Gastrocnemius medialis (tissue), 4 donors: Measurements from ENCODE around the gene SF3B3. TPM values are rescaled to one million over a fixed set of nuclear protein-coding genes. Genes with fewer than 3 reads are reported as not detected.

Experiments
- ATAC-seq, 2 donors: fragments of 150-250 bp; one replicate each; pipeline ENCODE4 v1.9.1; 2016
- DNase-seq, 2 donors: peaks; one replicate each; pipeline ENCODE4 v3.0.0-alpha.2; 2019
- H3K27ac ChIP-seq, 4 donors: fragments of 200-600 bp; sonication (generic); 1 replicate in 1 of 4; 2 replicates in 3 of 4; pipeline ENCODE4 v1.5.1; 2016 to 2018; ENCODE audit warnings: mild to moderate bottlenecking in 2 of 4, moderate library complexity in 1 of 4
- H3K27me3 ChIP-seq, 3 donors: fragments of 200-600 bp; sonication (generic) in 2 of 3; 1 replicate in 1 of 3; 2 replicates in 2 of 3; pipeline versions ENCODE4 v1.5.1 to v1.6.0; 2016 to 2019; ENCODE audit warnings: mild to moderate bottlenecking in 1 of 3, moderate library complexity in 1 of 3
- H3K36me3 ChIP-seq, 2 donors: fragments of 200-600 bp; sonication (generic) in 1 of 2; one replicate each; pipeline ENCODE4 v1.5.1; 2017 to 2018
- H3K4me1 ChIP-seq, 2 donors: fragments of 200-600 bp; sonication (generic) in 1 of 2; one replicate each; pipeline ENCODE4 v1.5.1; 2016 to 2017; ENCODE audit warnings: mild to moderate bottlenecking in 2 of 2
- H3K4me3 ChIP-seq, 4 donors: fragments of 200-600 bp; sonication (generic) in 3 of 4; 1 replicate in 1 of 4; 2 replicates in 3 of 4; pipeline ENCODE4 v1.5.1; 2016 to 2019; ENCODE audit warnings: mild to moderate bottlenecking in 2 of 4
- H3K9me3 ChIP-seq, 3 donors: fragments of 200-600 bp; sonication (generic) in 2 of 3; 1 replicate in 1 of 3; 2 replicates in 2 of 3; pipeline ENCODE4 v1.5.1; 2016 to 2019
- POLR2A ChIP-seq, 2 donors: fragments of 450-650 bp; IDR thresholded peaks; one replicate each; pipeline ENCODE4 v1.6.1; 2017; ENCODE audit warnings: antibody characterized with exemption in 2 of 2, mild to moderate bottlenecking in 2 of 2, moderate library complexity in 2 of 2
- in situ Hi-C, 4 donors: fragments of 200-750 bp; cut with MboI; loops; one replicate each; pipeline versions ENCODE4 v1.15.0 to v1.8.0; 2017; ENCODE audit warnings: low sequenced_read_pairs in 4 of 4
- intact Hi-C: fragments of 100-400 bp; cut with DNase I; formaldehyde crosslinking; loops from one replicate; pipeline ENCODE4 v1.15.1; 2023; ENCODE audit warnings: low total_unique reads
- total RNA-seq, 4 donors: library from RNA; depleted of rRNA; stranded (reverse); fragments of >200 nt; gene quantifications; one replicate each; pipeline versions ENCODE4 v1.1.0 to v1.2.3, GENCODE V29; 2016
- TF ChIP-seq, protein P1 (sequence below), 5 experiments: fragments of 450-650 bp in 3 of 5; fragments of 200-600 bp in 2 of 5; sonication (generic) in 2 of 5; IDR thresholded peaks in 4 of 5; conservative IDR thresholded peaks in 1 of 5; 1 replicate in 4 of 5; 2 replicates in 1 of 5; pipeline ENCODE4 v1.5.1; 2016 to 2019; ENCODE audit warnings: antibody characterized with exemption in 5 of 5, mild to moderate bottlenecking in 3 of 5, moderate library complexity in 3 of 5

The SF3B3 gene
- total RNA-seq, 4 donors from 2014 or later, result 71.0 to 110 (median 97.2) TPM

DNA sequence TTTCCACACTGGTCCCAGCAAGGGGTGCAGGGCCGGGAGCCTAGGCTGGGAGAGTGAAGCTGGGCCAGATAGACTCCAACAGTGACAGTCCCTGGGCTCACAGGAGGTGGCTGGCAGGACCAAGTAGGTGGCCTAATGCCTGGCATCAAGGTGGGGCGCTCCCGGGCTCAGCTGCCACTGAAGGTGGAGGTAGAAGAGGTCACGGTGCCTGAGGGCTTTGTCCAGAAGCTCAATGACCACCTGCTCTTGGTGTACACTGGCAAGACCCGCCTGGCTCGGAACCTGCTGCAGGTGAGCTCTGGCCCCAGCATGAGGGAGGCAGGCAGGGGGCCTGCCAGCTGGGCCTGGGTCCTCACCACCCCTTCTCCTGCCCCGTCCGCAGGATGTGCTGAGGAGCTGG, 45.4 kb upstream of the SF3B3 start:
- Histone ChIP-seq H3K4me3 (no peak overlapping the region), H3K27ac (peak overlapping the region in 2 of 4 donors; percentile 75 to 88), H3K4me1 (peaks cover 18 to 19% of the 10 kb centered on the region in 2 donors), H3K27me3 (no peaks in the 10 kb centered on the region), H3K36me3 (peaks cover 0 to 40% of the 10 kb centered on the region in 2 donors), H3K9me3 (no peaks in the 10 kb centered on the region)
- ATAC-seq (no peak), DNase-seq (no peak)
- intact Hi-C loops, result no loop called here
- in situ Hi-C loops, result no loop called here
- no peak for TF ChIP-seq POLR2A (IDR thresholded peaks at IDR 0.05)
- TF ChIP-seq, protein P1, sequence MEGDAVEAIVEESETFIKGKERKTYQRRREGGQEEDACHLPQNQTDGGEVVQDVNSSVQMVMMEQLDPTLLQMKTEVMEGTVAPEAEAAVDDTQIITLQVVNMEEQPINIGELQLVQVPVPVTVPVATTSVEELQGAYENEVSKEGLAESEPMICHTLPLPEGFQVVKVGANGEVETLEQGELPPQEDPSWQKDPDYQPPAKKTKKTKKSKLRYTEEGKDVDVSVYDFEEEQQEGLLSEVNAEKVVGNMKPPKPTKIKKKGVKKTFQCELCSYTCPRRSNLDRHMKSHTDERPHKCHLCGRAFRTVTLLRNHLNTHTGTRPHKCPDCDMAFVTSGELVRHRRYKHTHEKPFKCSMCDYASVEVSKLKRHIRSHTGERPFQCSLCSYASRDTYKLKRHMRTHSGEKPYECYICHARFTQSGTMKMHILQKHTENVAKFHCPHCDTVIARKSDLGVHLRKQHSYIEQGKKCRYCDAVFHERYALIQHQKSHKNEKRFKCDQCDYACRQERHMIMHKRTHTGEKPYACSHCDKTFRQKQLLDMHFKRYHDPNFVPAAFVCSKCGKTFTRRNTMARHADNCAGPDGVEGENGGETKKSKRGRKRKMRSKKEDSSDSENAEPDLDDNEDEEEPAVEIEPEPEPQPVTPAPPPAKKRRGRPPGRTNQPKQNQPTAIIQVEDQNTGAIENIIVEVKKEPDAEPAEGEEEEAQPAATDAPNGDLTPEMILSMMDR (IDR thresholded peaks at IDR 0.05 in 4 of 5, conservative IDR thresholded peaks at IDR 0.05 in 1 of 5), result no peak

DNA sequence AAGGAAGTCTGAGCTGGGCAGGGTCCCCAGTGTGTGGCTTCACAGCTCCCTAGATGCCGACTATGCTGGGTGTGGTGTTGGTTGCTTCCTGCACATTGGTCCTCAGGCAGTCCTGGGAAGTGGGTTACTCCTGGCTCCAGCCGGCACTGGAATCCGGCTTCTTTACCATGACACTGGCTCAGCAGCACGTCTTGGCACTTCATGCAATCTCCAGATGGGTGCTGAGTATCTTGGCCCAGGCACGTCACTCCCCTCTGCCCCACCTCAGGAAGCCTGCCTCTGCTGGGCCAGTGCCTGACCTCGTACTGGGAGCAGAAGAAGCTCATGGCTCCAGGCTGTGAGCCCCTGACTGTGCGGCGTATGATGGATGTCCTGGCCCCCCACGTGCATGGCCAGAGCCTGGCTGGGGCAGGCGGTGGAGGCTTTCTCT, 44.7 kb upstream of the SF3B3 start:
- Histone ChIP-seq H3K9me3 (no peaks in the 10 kb centered on the region), H3K4me3 (no peak overlapping the region), H3K4me1 (peaks cover 13 to 15% of the 10 kb centered on the region in 2 donors), H3K27ac (peak overlapping the region in 3 of 4 donors; percentile 35 to 88 (median 75)), H3K27me3 (no peaks in the 10 kb centered on the region), H3K36me3 (peaks cover 0 to 44% of the 10 kb centered on the region in 2 donors)
- TF ChIP-seq, protein P1 (IDR thresholded peaks at IDR 0.05 in 4 of 5, conservative IDR thresholded peaks at IDR 0.05 in 1 of 5), result no peak
- no peak for TF ChIP-seq POLR2A (IDR thresholded peaks at IDR 0.05)
- ATAC-seq (no peak), DNase-seq (no peak)
- intact Hi-C loops (no loop called here), in situ Hi-C loops (no loop called here)

- in situ Hi-C loops, result no loop called here
- peak overlapping the region in 2 of 4 donors; percentile 35 to 88 for H3K27ac ChIP-seq
- no peak overlapping the region for H3K4me3 ChIP-seq
- TF ChIP-seq, protein P1 (IDR thresholded peaks at IDR 0.05 in 4 of 5, conservative IDR thresholded peaks at IDR 0.05 in 1 of 5), result no peak
- TF ChIP-seq POLR2A (IDR thresholded peaks at IDR 0.05), result no peak
- intact Hi-C loops, result no loop called here
- no peak for DNase-seq
- no peaks in the 10 kb centered on the region for H3K9me3 ChIP-seq
- no peak for ATAC-seq
- peaks cover 0 to 49% of the 10 kb centered on the region in 2 donors for H3K36me3 ChIP-seq
- peaks cover 13 to 15% of the 10 kb centered on the region in 2 donors for H3K4me1 ChIP-seq
- H3K27me3 ChIP-seq, result no peaks in the 10 kb centered on the region
These were observed 43.2 kb upstream of the SF3B3 start for GRCh38 chr16:70480127-70481105.

GRCh38 chr16:70481929-70482536, 41.6 kb upstream of the SF3B3 start:
- DNase-seq, result no peak
- ATAC-seq, result no peak
- no peak for TF ChIP-seq POLR2A (IDR thresholded peaks at IDR 0.05)
- TF ChIP-seq, protein P1 (IDR thresholded peaks at IDR 0.05 in 4 of 5, conservative IDR thresholded peaks at IDR 0.05 in 1 of 5), result no peak
- in situ Hi-C loops (no loop called here), intact Hi-C loops (no loop called here)
- Histone ChIP-seq H3K27ac (no peak overlapping the region), H3K36me3 (peaks cover 0 to 55% of the 10 kb centered on the region in 2 donors), H3K4me1 (peaks cover 4 to 5% of the 10 kb centered on the region in 2 donors), H3K27me3 (no peaks in the 10 kb centered on the region), H3K4me3 (no peak overlapping the region), H3K9me3 (no peaks in the 10 kb centered on the region)
